Activated B cell treated with CpG ODN at 0.5 μM for 24 hours (primary cell): ENCODE data around the gene RAB4B. TPM values are rescaled to one million over a fixed set of nuclear protein-coding genes. Genes with fewer than 3 reads are reported as not detected.

ENCODE experiments used
- ATAC-seq: fragments of 200-7000 bp; cut with Tn5 transposase; one replicate; pipeline ENCODE4 v1.10.0; 2021; ENCODE audit warnings: low read depth, mild to moderate bottlenecking, moderate library complexity
- CTCF ChIA-PET: fragments of 350-600 bp; sonication (Branson Sonifier 250); formaldehyde crosslinking; loops from one replicate; lab custom pipeline; 2021; ENCODE audit warnings: antibody characterized with exemption; lab: Charles Lee
- POLR2A ChIA-PET: fragments of 350-600 bp; sonication (Branson Sonifier 250); formaldehyde crosslinking; loops from one replicate; lab custom pipeline; 2021; ENCODE audit warnings: antibody characterized with exemption; lab: Charles Lee
- DNase-seq: peaks from one replicate; pipeline ENCODE4 v3.0.0; 2022
- H3K27ac Mint-ChIP-seq: one replicate; pipeline ENCODE4 v1.8.0; 2020; ENCODE audit warnings: mixed read lengths
- H3K27me3 Mint-ChIP-seq: one replicate; pipeline ENCODE4 v1.8.0; 2021; ENCODE audit warnings: mixed read lengths
- H3K36me3 Mint-ChIP-seq: one replicate; pipeline ENCODE4 v1.8.0; 2021; ENCODE audit warnings: low read depth, mixed read lengths
- H3K4me1 Mint-ChIP-seq: one replicate; pipeline ENCODE4 v1.8.0; 2021; ENCODE audit warnings: mixed read lengths
- H3K4me3 Mint-ChIP-seq: one replicate; pipeline ENCODE4 v1.8.0; 2020; ENCODE audit warnings: mild to moderate bottlenecking, mixed read lengths
- H3K9me3 Mint-ChIP-seq: one replicate; pipeline ENCODE4 v1.8.0; 2020; ENCODE audit warnings: mixed read lengths
- intact Hi-C: fragments of 100-400 bp; cut with micrococcal nuclease; formaldehyde crosslinking; loops from one replicate; pipeline ENCODE4 v1.15.1; 2024
- total RNA-seq: library from RNA; stranded (reverse); gene quantifications from 2 replicates; pipeline ENCODE4 v1.2.3, GENCODE V29; 2022
- TF ChIP-seq, protein P1 (sequence below): fragments of 200-600 bp; IDR thresholded peaks from one replicate; pipeline ENCODE4 v1.8.0; 2022; ENCODE audit warnings: antibody characterized with exemption, mild to moderate bottlenecking

The RAB4B gene
- total RNA-seq, 1 donor from 2014 or later = 98.1 TPM

DNA sequence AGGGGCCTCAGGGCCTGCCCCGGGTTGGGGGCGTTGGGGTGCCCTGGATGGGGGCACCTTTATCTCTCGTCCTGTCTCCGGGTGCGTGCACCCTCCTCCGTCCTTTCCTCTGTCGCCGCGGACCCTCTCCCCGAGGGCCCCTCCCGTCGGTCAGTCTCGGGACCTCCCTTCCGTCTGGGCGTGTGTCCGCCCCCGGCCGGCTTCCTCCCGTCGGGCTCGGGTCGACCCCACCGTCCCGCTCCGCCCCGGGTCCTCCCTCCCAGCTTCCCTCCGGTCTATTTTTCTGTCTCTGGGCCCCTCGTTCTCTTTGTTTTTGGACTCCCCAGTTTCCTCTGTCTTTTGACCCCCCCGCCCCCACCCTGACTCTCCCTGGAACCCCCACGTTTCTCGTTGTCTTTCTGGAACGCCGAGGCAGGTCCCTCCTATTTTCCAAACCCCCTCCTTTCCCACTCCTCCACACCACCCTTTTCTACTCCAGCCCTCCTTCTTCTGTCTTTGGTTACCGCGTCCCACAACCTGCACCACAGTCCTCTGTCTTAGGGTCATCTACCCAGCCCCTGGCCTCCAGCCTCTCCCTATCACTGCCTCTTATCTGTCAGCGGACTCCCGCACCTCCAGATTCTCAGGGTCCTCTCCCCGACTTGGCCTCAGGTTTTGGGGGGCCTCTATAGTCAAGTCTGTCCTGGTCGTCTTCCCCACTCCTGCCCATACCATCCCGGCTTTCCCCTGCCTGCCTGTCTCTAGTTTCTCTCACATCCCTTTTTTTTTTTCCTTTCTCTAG is 21.7 kb downstream of the RAB4B start:
- Mint-ChIP-seq H3K36me3 (peaks cover 67% of the 10 kb centered on the region), H3K9me3 (no peaks in the 10 kb centered on the region), H3K4me1 (peaks cover 75% of the 10 kb centered on the region), H3K4me3 (peak overlapping the region; percentile 93), H3K27ac (peak overlapping the region; percentile 90), H3K27me3 (no peaks in the 10 kb centered on the region)
- ATAC-seq (no peak), DNase-seq (no peak)
- ChIA-PET POLR2A (interaction anchor here (0.7 to 9.6 kb wide), 11 partner anchors 12 to 463 kb away, joined by 4 to 287 read pairs (median 9); partner anchors contain the start of genes ACTMAP, COQ8B, ITPKC and MIA), CTCF (interaction anchor here (1.4 kb wide), 1 partner anchor 49 kb away, joined by 4 read pairs; the partner anchor contains the start of gene ACTMAP)
- TF ChIP-seq, protein P1, sequence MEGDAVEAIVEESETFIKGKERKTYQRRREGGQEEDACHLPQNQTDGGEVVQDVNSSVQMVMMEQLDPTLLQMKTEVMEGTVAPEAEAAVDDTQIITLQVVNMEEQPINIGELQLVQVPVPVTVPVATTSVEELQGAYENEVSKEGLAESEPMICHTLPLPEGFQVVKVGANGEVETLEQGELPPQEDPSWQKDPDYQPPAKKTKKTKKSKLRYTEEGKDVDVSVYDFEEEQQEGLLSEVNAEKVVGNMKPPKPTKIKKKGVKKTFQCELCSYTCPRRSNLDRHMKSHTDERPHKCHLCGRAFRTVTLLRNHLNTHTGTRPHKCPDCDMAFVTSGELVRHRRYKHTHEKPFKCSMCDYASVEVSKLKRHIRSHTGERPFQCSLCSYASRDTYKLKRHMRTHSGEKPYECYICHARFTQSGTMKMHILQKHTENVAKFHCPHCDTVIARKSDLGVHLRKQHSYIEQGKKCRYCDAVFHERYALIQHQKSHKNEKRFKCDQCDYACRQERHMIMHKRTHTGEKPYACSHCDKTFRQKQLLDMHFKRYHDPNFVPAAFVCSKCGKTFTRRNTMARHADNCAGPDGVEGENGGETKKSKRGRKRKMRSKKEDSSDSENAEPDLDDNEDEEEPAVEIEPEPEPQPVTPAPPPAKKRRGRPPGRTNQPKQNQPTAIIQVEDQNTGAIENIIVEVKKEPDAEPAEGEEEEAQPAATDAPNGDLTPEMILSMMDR = no peak
- intact Hi-C loops = loop anchor here (2.0 to 5.0 kb wide), 3 partner anchors 192 to 463 kb away; partner anchors contain the start of gene SERTAD3

DNA sequence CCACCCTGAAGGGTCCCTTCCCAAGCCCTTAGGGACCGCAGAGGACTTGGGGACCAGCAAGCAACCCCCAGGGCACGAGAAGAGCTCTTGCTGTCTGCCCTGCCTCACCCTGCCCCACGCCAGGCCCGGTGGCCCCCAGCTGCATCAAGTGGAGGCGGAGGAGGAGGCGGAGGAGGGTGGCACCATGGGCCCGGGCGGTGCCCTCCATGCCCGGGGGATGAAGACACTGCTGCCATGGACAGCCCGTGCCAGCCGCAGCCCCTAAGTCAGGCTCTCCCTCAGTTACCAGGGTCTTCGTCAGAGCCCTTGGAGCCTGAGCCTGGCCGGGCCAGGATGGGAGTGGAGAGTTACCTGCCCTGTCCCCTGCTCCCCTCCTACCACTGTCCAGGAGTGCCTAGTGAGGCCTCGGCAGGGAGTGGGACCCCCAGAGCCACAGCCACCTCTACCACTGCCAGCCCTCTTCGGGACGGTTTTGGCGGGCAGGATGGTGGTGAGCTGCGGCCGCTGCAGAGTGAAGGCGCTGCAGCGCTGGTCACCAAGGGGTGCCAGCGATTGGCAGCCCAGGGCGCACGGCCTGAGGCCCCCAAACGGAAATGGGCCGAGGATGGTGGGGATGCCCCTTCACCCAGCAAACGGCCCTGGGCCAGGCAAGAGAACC is 22.4 kb downstream of the RAB4B start:
- Mint-ChIP-seq H3K9me3 (no peaks in the 10 kb centered on the region), H3K27me3 (no peaks in the 10 kb centered on the region), H3K4me3 (peak overlapping the region; percentile 93), H3K36me3 (peaks cover 73% of the 10 kb centered on the region), H3K4me1 (peaks cover 83% of the 10 kb centered on the region), H3K27ac (peak overlapping the region; percentile 90)
- DNase-seq (no peak), ATAC-seq (no peak)
- intact Hi-C loops = no loop called here
- CTCF ChIA-PET = no interaction called here
- POLR2A ChIA-PET = interaction anchor here (0.7 to 9.6 kb wide), 4 partner anchors 12 to 110 kb away, joined by 4 to 287 read pairs (median 45); partner anchors contain the start of genes ACTMAP, MIA, NUMBL and RAB4B
- TF ChIP-seq, protein P1 = no peak

DNA sequence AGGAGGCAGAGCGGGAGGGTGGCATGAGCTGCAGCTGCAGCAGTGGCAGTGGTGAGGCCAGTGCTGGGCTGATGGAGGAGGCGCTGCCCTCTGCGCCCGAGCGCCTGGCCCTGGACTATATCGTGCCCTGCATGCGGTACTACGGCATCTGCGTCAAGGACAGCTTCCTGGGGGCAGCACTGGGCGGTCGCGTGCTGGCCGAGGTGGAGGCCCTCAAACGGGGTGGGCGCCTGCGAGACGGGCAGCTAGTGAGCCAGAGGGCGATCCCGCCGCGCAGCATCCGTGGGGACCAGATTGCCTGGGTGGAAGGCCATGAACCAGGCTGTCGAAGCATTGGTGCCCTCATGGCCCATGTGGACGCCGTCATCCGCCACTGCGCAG is 22.9 kb downstream of the RAB4B start:
- ChIA-PET CTCF (no interaction called here), POLR2A (interaction anchor here (0.6 to 9.6 kb wide), 4 partner anchors 24 to 110 kb away, joined by 5 to 287 read pairs (median 45); partner anchors contain the start of genes ACTMAP, MIA, NUMBL and RAB4B)
- Mint-ChIP-seq H3K36me3 (peaks cover 73% of the 10 kb centered on the region), H3K9me3 (no peaks in the 10 kb centered on the region), H3K27ac (no peak overlapping the region), H3K4me3 (peak overlapping the region; percentile 93), H3K4me1 (peaks cover 88% of the 10 kb centered on the region), H3K27me3 (no peaks in the 10 kb centered on the region)
- intact Hi-C loops = no loop called here
- no peak for ATAC-seq
- DNase-seq = no peak
- TF ChIP-seq, protein P1 = no peak

DNA sequence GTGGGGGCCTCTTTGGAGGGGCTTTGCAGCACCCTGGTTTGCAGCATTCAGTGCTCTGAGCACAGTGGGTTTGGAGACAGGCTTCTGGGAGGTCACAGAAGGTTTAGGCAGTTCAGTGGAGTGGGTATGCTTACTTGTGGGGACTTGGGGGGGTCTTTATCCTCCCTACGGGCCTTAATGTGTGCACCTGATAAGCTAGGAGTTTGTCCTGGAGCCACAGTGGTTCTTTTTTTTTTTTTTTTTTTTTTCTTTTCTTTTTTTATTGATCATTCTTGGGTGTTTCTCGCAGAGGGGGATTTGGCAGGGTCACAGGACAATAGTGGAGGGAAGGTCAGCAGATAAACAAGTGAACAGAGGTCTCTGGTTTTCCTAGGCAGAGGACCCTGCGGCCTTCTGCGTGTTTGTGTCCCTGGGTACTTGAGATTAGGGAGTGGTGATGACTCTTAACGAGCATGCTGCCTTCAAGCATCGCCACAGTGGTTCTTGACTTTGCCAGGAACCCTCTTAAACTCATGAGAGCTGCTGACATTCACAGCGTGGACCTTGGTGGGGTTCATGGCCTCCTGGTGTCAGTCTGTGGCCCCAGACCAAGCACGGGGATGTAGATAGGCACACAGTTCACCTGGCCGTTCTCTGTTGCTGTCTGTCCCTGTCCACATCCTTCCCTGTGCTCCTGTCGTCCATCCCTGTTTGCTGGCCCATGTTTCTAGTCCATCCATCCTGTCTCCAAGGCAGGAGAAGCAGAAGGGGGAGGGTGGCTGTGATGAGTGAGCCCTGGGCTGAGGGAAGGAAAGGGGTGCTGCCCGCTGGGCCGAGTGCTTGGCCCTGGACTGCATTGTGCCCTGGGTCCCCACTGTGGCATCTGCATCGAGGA is 23.6 kb downstream of the RAB4B start:
- H3K27ac Mint-ChIP-seq = peak overlapping the region; percentile 92
- peaks cover 89% of the 10 kb centered on the region for H3K4me1 Mint-ChIP-seq
- no peaks in the 10 kb centered on the region for H3K9me3 Mint-ChIP-seq
- H3K27me3 Mint-ChIP-seq = no peaks in the 10 kb centered on the region
- intact Hi-C loops = no loop called here
- DNase-seq (no peak), ATAC-seq (no peak)
- TF ChIP-seq, protein P1 = no peak
- ChIA-PET POLR2A (interaction anchor here (0.6 to 9.6 kb wide), 6 partner anchors 9 to 111 kb away, joined by 3 to 287 read pairs (median 6); partner anchors contain the start of genes ACTMAP, MIA, NUMBL and RAB4B), CTCF (no interaction called here)
- H3K36me3 Mint-ChIP-seq = peaks cover 72% of the 10 kb centered on the region
- peak overlapping the region; percentile 72 for H3K4me3 Mint-ChIP-seq
